ENCODE measurements around the gene GPSM3. TPM values are rescaled to one million over a fixed set of nuclear protein-coding genes. Genes with fewer than 3 reads are reported as not detected.
"Not testable (repeated sequence)": the region's sequence is repeated elsewhere in the genome, so short reads cannot be mapped to it uniquely, and the experiment has no call there.

GPSM3 gene
- total RNA-seq, 5 donors from 2014 or later (not counting 1 experiment from before 2014, with no cell fraction given): 267 to 311 (median 274) TPM

GRCh38 chr6:32215617-32216016 lies 23.2 kb upstream of the GPSM3 start:
- H3K27ac Mint-ChIP-seq: no peak overlapping the region
- no peaks in the 10 kb centered on the region for H3K9me3 ChIP-seq
- CTCF ChIA-PET: no interaction called here
- no peak overlapping the region for H3K4me3 ChIP-seq (ENCODE audit: control insufficient read depth in 1 of 2, extremely low read depth in 1 of 2, low read length in 1 of 2)
- WGBS (ENCODE audit: insufficient coverage): no CpG with 5 or more reads among the region's 4 CpGs
- no peak overlapping the region for H3K27ac ChIP-seq (ENCODE audit: low read length)
- peaks cover 3 to 5% of the 10 kb centered on the region in 2 donors for H3K27me3 Mint-ChIP-seq
- no peaks in the 10 kb centered on the region for H3K9me3 Mint-ChIP-seq
- peaks cover 0 to 14% of the 10 kb centered on the region in 2 experiments for H3K27me3 ChIP-seq (replicated peaks in 1 of 2; ENCODE audit: control insufficient read depth in 2 of 2, extremely low read depth in 1 of 2, insufficient read depth in 2 of 2, low read length in 1 of 2)
- H3K36me3 Mint-ChIP-seq: no peaks in the 10 kb centered on the region
- no peaks in the 10 kb centered on the region for H3K36me3 ChIP-seq (ENCODE audit: control insufficient read depth in 2 of 2, extremely low read depth in 1 of 2, insufficient read depth in 1 of 2, low read length in 1 of 2)
- no peaks in the 10 kb centered on the region for H3K4me1 Mint-ChIP-seq
- H3K4me1 ChIP-seq (ENCODE audit: control insufficient read depth in 1 of 2, extremely low read depth in 1 of 2, insufficient read depth in 2 of 2, low read length in 2 of 2): no peaks in the 10 kb centered on the region
- no peak overlapping the region for H3K4me3 Mint-ChIP-seq
- POLR2A ChIA-PET: no interaction called here
- no peak for DNase-seq
- no peak for ATAC-seq (replicated peaks in 1 of 4)

GRCh38 chr6:32214126-32214525 lies 21.7 kb upstream of the GPSM3 start:
- H3K27ac ChIP-seq (ENCODE audit: low read length): no peak overlapping the region
- CTCF ChIA-PET: interaction anchor here in 1 of 2 donors (0.7 kb wide), 1 partner anchor 566 kb away, joined by 3 read pairs; no protein-coding TSS in a partner anchor
- POLR2A ChIA-PET: no interaction called here
- H3K9me3 ChIP-seq: no peaks in the 10 kb centered on the region
- H3K9me3 Mint-ChIP-seq: no peaks in the 10 kb centered on the region
- H3K36me3 Mint-ChIP-seq: no peaks in the 10 kb centered on the region
- H3K27ac Mint-ChIP-seq: no peak overlapping the region
- peaks cover 0 to 6% of the 10 kb centered on the region in 2 experiments for H3K27me3 ChIP-seq (replicated peaks in 1 of 2; ENCODE audit: control insufficient read depth in 2 of 2, extremely low read depth in 1 of 2, insufficient read depth in 2 of 2, low read length in 1 of 2)
- H3K4me1 Mint-ChIP-seq: no peaks in the 10 kb centered on the region
- H3K4me1 ChIP-seq (ENCODE audit: control insufficient read depth in 1 of 2, extremely low read depth in 1 of 2, insufficient read depth in 2 of 2, low read length in 2 of 2): no peaks in the 10 kb centered on the region
- H3K4me3 Mint-ChIP-seq: no peak overlapping the region
- no peak for ATAC-seq (replicated peaks in 1 of 4)
- H3K4me3 ChIP-seq (ENCODE audit: control insufficient read depth in 1 of 2, extremely low read depth in 1 of 2, low read length in 1 of 2): no peak overlapping the region
- no CpG with 5 or more reads among the region's 3 CpGs for WGBS (ENCODE audit: insufficient coverage)
- no peaks in the 10 kb centered on the region for H3K36me3 ChIP-seq (ENCODE audit: control insufficient read depth in 2 of 2, extremely low read depth in 1 of 2, insufficient read depth in 1 of 2, low read length in 1 of 2)
- DNase-seq: no peak
- H3K27me3 Mint-ChIP-seq: peaks cover 0 to 5% of the 10 kb centered on the region in 2 donors

- Histone ChIP-seq H3K27ac (ENCODE audit: low read length) (no peak overlapping the region), H3K4me1 (ENCODE audit: control insufficient read depth in 1 of 2, extremely low read depth in 1 of 2, insufficient read depth in 2 of 2, low read length in 2 of 2) (no peaks in the 10 kb centered on the region), H3K4me3 (ENCODE audit: control insufficient read depth in 1 of 2, extremely low read depth in 1 of 2, low read length in 1 of 2) (no peak overlapping the region), H3K27me3 (replicated peaks in 1 of 2; ENCODE audit: control insufficient read depth in 2 of 2, extremely low read depth in 1 of 2, insufficient read depth in 2 of 2, low read length in 1 of 2) (peaks cover 0 to 6% of the 10 kb centered on the region in 2 experiments), H3K9me3 (no peaks in the 10 kb centered on the region), H3K36me3 (ENCODE audit: control insufficient read depth in 2 of 2, extremely low read depth in 1 of 2, insufficient read depth in 1 of 2, low read length in 1 of 2) (no peaks in the 10 kb centered on the region)
- ChIA-PET POLR2A (no interaction called here), CTCF (no interaction called here)
- ATAC-seq (replicated peaks in 1 of 4) (no peak), DNase-seq (no peak)
- Mint-ChIP-seq H3K4me3 (no peak overlapping the region), H3K27ac (no peak overlapping the region), H3K27me3 (peaks cover 0 to 5% of the 10 kb centered on the region in 2 donors), H3K9me3 (no peaks in the 10 kb centered on the region), H3K4me1 (no peaks in the 10 kb centered on the region), H3K36me3 (no peaks in the 10 kb centered on the region)
- 100% methylated on average over 2 of the region's 6 CpGs for WGBS (ENCODE audit: insufficient coverage)
Measured at GRCh38 chr6:32213649-32214048, 21.2 kb upstream of the GPSM3 start.

- POLR2A ChIA-PET: interaction anchor here in 1 of 2 donors (0.5 kb wide), 1 partner anchor 33 kb away, joined by 4 read pairs; no protein-coding TSS in a partner anchor
- H3K4me3 ChIP-seq (ENCODE audit: control insufficient read depth in 1 of 2, extremely low read depth in 1 of 2, low read length in 1 of 2): no peak overlapping the region
- Mint-ChIP-seq H3K4me3 (no peak overlapping the region), H3K27me3 (no peaks in the 10 kb centered on the region), H3K4me1 (no peaks in the 10 kb centered on the region), H3K9me3 (no peaks in the 10 kb centered on the region), H3K36me3 (no peaks in the 10 kb centered on the region), H3K27ac (peak overlapping the region in 1 of 2 donors; percentile 11)
- no peak for DNase-seq
- no peaks in the 10 kb centered on the region for H3K9me3 ChIP-seq
- no peak overlapping the region for H3K27ac ChIP-seq (ENCODE audit: low read length)
- no peaks in the 10 kb centered on the region for H3K27me3 ChIP-seq (replicated peaks in 1 of 2; ENCODE audit: control insufficient read depth in 2 of 2, extremely low read depth in 1 of 2, insufficient read depth in 2 of 2, low read length in 1 of 2)
- H3K36me3 ChIP-seq (ENCODE audit: control insufficient read depth in 2 of 2, extremely low read depth in 1 of 2, insufficient read depth in 1 of 2, low read length in 1 of 2): no peaks in the 10 kb centered on the region
- CTCF ChIA-PET: no interaction called here
- no peak for ATAC-seq (replicated peaks in 1 of 4)
- WGBS (ENCODE audit: insufficient coverage): 79% methylated on average over 10 of the region's 12 CpGs
- no peaks in the 10 kb centered on the region for H3K4me1 ChIP-seq (ENCODE audit: control insufficient read depth in 1 of 2, extremely low read depth in 1 of 2, insufficient read depth in 2 of 2, low read length in 2 of 2)
Measured at GRCh38 chr6:32212076-32212760, 19.8 kb upstream of the GPSM3 start.

GRCh38 chr6:32211432-32211831 lies 19.0 kb upstream of the GPSM3 start:
- H3K4me3 ChIP-seq (ENCODE audit: control insufficient read depth in 1 of 2, extremely low read depth in 1 of 2, low read length in 1 of 2); DNase-seq; CTCF ChIA-PET; H3K4me3 Mint-ChIP-seq; H3K4me1 ChIP-seq (ENCODE audit: control insufficient read depth in 1 of 2, extremely low read depth in 1 of 2, insufficient read depth in 2 of 2, low read length in 2 of 2); POLR2A ChIA-PET; H3K27ac ChIP-seq (ENCODE audit: low read length); H3K9me3 Mint-ChIP-seq; H3K36me3 Mint-ChIP-seq; ATAC-seq (replicated peaks in 1 of 4); H3K36me3 ChIP-seq (ENCODE audit: control insufficient read depth in 2 of 2, extremely low read depth in 1 of 2, insufficient read depth in 1 of 2, low read length in 1 of 2); H3K4me1 Mint-ChIP-seq; H3K27me3 Mint-ChIP-seq; H3K9me3 ChIP-seq; H3K27me3 ChIP-seq (replicated peaks in 1 of 2; ENCODE audit: control insufficient read depth in 2 of 2, extremely low read depth in 1 of 2, insufficient read depth in 2 of 2, low read length in 1 of 2); H3K27ac Mint-ChIP-seq: not testable (repeated sequence)
- WGBS (ENCODE audit: insufficient coverage): no CpG with 5 or more reads among the region's 4 CpGs

GRCh38 chr6:32210191-32210601 lies 17.8 kb upstream of the GPSM3 start:
- ATAC-seq (replicated peaks in 1 of 4): no peak
- POLR2A ChIA-PET: no interaction called here
- Mint-ChIP-seq H3K27ac (no peak overlapping the region), H3K4me1 (no peaks in the 10 kb centered on the region), H3K9me3 (no peaks in the 10 kb centered on the region), H3K36me3 (no peaks in the 10 kb centered on the region), H3K27me3 (no peaks in the 10 kb centered on the region), H3K4me3 (no peak overlapping the region)
- 81% methylated on average over 5 of the region's 5 CpGs for WGBS (ENCODE audit: insufficient coverage)
- CTCF ChIA-PET: no interaction called here
- Histone ChIP-seq H3K4me3 (ENCODE audit: control insufficient read depth in 1 of 2, extremely low read depth in 1 of 2, low read length in 1 of 2) (no peak overlapping the region), H3K36me3 (ENCODE audit: control insufficient read depth in 2 of 2, extremely low read depth in 1 of 2, insufficient read depth in 1 of 2, low read length in 1 of 2) (no peaks in the 10 kb centered on the region), H3K27ac (ENCODE audit: low read length) (no peak overlapping the region), H3K27me3 (replicated peaks in 1 of 2; ENCODE audit: control insufficient read depth in 2 of 2, extremely low read depth in 1 of 2, insufficient read depth in 2 of 2, low read length in 1 of 2) (no peaks in the 10 kb centered on the region), H3K4me1 (ENCODE audit: control insufficient read depth in 1 of 2, extremely low read depth in 1 of 2, insufficient read depth in 2 of 2, low read length in 2 of 2) (no peaks in the 10 kb centered on the region), H3K9me3 (no peaks in the 10 kb centered on the region)
- no peak for DNase-seq
